NCI-H1105 treated with DMSO at 0.1 percent for 48 hours (cell line): ENCODE results near the gene PKNOX2.

Experiments
- DNase-seq: peaks from one replicate; lab custom pipeline; 2025; lab: John Stamatoyannopoulos, UW

PKNOX2 gene

DNA sequence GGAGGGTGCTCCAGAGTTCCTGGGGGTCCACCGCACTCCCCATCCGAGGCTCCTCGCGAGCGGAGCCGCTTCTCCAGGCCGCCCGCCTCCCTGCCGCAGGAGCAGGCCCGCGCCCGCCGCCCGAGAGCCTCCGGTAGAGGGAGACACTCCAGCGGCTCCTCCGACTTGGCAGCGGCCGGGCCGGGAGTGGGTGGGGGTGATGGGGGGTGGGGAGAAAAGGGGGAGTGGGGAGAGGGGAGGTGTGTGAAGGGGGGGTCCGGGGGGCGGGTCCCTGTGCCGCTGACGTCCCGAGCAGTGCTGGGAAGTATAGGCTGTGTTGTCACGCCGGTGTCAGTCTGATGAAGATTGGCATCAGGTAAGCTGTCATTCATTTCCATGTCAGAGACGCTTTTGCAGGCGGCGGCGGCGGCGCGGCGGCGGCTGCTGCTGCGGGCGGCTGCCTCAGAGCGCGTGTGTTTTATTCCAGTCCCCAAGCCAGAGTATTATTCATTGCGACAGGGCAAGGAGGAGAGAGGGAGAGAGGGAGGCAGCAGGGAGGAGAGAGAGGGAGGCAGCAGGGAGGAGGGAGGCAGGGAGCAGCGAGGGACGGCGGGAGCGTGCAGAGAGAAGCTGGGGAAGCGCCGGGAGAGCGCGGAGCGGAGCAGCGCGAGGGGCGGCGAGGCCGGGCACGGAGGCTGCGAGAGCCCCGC is at the start of gene PKNOX2:
PKNOX2 (plus strand) TSS at position 330 of the 689 bp plus-strand sequence. CDS start 186,555 bp downstream, outside the sequence.
- peak; percentile 90 for DNase-seq

- DNase-seq: no peak
Observed at GRCh38 chr11:125117429-125117828, 47.1 kb upstream of the PKNOX2 start.

GRCh38 chr11:125123194-125123946 is 41.2 kb upstream of the PKNOX2 start:
- no peak for DNase-seq

DNA sequence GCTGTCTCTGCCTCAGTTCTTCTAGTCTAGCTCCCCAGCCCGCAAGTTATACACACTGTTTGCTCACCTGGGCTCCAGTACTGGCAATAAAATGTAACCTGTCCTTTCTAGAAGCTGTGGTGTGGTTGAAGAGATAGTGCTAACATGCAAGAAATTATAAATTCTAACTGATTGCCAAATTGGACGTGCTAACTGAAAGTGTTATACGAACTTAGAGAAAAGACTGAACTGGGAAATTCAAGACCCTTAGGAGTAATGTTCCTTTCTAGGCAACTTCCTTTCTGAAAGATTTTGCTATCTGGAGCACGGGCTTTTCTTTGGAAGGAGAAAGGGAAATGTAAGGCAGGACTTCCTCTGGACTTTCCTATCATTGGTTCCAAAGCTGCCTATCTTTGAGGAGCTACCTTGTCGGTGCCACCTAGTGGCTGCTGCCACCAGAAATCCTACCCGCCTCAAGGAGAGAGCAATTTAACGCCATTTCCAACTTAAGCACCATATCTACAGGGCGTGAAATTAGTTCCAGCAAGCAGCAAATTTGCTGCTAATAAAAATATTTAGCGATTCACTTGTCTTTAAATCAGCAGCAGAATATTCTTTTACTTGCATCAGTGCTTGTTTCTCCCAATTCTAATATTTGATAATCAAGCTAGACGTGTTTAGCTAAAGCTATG is 40.5 kb upstream of the PKNOX2 start:
- peak; percentile 23 for DNase-seq

DNA sequence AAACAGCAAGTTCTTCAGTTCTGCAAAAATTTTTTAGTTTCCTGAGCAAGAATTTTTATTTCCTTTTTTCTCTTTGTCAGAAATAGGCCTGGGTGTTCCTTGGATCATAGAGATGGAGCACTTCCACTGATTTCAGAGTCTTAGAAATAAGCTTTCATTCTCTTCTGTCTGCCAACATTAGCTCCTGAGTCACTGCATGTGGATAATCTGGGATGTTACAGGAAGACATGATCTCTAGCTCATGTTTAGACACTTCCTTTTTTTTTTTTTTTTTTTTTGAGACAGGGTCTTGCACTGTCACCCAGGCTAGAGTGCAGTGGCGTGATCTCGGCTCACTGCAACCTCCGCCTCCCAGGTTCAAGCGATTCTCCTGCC is 39.9 kb upstream of the PKNOX2 start:
- DNase-seq: no peak

- no peak for DNase-seq
Observed at GRCh38 chr11:125128450-125128849, 36.1 kb upstream of the PKNOX2 start.

DNA sequence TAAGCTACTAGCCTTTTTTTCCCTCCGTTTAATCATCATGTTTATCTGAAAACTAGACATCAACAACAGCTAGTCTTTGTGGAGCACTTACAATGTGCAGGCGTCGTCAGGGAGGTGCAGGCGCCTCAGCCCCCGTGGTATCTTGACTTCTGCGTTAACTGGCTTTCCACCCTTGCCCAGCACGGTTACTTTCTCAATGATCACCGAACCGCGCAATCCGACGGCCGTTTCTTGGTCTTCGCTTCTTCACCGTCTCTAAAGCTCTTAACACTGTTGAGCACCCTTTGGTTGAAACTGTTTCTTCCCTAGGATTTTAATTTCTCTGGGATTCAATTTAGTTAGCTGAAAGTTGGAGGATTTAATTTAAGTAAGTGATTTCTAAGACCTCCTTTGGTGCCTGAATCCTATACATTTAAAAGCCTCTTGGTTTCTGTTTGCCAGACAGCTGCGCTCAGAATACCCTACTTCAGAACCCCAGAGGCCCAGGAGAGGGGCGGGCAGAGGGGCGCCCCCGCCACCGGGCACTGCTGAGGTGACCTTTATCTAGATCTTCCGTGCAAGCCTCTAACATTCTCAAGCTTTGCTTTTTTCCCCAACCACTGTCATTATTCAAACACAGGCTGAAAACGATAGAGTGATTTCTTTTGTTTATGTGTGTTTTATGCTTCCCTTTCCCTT is 35.1 kb upstream of the PKNOX2 start:
- no peak for DNase-seq

DNA sequence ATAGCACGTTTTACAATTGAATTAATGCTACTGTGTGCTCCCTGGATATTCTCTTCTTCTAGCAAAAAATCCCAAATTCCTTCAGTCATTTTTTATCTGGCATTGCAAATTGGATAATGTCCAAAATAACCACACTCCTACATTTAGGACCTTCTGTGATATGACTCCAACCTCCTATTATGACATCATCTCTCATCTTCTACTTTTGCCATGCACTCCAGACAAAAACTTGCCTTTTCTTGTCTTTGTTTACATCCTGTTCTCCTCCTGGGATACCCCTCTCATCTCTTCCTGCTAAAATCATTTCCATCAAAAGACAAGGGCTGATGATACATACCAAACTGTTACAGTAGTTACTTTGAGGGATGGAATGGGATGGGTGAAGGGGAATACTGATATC is 32.5 kb upstream of the PKNOX2 start:
- DNase-seq: no peak

DNA sequence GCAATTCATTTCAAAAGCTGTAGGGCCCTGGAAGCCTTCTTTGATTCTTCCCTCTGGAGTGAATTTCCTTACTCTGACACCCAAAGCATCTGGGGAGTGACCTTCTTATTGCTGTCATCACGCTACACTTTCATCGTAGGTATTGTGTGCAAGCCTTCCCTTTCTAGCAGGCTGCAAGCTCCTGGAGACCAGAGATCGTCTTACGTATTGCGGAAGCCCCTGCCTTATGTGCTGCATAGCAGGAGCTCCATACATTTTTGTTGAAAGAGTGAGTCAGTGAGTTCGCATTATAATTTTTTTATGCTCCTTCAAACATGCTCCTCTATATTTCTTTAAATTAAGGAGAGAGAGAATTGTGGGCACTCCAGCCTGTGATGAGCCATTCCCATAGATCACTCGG is 32.0 kb upstream of the PKNOX2 start:
- DNase-seq: no peak

DNA sequence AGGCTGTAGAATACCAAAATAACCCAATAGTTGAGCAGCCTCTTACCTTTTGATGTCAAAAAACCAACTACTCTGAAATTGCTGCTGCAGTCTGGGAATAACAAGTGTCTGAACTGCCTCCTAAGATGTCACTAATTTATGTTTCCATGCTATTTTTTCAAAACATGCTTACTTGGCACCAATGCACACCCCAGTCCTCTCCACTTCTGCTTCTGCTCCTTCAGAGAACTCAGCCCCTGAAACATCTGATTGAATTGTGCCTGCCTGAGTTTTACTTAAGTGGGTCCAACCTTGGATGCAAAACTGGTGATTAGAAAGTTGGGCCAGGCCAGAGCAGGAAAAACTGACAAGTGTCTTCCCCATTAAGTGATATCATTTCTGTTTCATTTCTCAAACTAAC is 28.6 kb upstream of the PKNOX2 start:
- DNase-seq: no peak

DNA sequence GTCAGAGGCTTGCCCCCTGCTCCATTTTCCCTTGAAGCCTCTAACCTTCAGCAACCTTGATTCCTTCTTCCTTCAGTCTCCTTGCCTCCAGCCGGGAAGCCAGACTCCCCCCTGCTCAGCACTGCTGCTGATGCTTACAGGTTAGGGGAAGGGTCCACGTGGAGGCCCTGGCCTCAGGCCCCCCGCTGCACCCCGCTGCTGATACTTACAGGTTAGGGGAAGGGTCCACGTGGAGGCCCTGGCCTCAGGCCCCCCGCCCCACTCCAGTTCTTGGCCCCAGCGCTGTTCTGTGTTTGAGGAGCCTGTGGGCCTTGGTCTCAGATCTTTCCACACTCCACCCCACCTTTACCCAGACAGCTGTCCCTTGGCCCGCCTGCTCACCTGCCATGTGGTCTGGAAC is 25.6 kb upstream of the PKNOX2 start:
- DNase-seq: no peak

DNA sequence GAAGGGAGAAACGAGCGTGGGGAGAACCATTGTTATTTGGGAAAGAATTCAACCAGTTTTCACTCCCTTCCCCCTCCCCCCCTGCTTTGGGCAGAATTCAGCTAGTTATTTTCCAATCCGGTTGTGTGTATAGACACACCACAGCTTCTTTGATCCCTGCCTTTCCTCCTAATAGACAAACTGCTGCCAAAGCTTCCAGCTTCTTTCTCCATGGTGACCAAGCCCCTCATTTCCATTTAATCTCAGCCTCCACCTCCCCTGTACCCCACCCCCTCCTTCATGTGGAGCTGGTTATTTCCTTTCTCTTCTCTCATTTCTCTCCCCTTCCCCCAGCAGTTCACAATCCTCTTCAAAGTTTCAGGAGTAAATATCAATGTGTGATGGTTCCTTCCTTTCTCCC is 24.8 kb upstream of the PKNOX2 start:
- DNase-seq: no peak

DNA sequence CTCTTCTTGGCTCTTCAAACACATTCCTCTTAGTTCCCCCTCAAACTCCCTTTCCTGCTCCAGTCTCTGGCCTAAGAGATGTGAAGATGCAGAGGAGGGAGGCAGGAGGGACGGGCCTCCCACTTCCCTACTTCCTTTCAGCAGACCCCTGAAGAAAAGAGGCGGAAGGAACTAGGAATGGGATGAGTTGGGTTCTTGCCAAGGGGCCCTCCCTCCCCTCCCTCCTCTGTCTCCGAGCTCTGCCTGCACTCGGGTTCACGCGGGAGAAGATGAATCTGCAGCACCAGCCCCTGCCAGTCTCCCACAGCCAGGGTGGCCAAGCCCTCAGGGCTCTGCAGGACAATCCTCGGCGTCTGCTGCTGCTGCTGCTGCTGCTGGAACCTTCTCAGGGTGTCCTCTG is 24.3 kb upstream of the PKNOX2 start:
- DNase-seq: no peak

- no peak for DNase-seq
Observed at GRCh38 chr11:125141178-125141577, 23.4 kb upstream of the PKNOX2 start.

DNA sequence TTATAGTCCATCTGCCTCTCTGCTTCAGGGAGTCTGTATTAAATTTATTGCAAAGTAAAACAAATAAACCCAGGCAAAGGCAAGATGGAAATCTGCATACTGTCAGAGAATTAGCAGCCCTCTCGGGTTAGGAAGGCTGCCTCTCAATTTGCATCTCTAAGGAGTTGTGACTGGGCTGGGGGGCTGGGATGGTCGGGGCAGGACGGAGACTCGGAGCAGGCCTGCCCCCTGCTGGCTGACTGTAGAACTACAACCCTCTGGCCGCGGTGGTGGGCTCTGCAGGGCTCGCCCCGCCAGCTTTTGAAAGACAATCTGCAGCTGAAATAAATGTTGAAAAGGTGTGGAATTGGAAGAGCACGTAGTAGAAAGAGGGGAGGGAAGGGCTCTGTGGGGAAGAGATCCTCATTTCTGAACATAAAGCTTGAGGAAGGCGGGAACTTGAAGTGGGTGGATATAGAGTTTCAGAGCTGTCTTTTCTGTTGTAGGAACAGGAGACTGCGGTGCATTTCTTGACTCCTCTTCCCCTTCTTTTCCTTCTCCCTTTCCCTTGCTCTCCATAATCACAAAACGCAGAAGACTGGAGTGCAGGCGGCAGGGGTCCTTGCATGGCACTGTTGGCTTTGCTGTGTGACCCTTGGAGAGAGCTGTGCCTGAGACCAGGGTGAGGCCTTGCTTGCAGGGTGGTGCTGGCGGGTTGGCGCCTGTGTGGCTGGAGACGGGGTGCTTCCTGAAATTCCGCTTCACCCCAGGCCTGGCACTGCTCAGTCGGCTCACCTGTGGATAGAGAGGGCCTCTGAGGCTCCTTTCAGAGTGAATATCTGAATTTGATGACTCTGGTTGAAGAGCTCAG is 22.6 kb upstream of the PKNOX2 start:
- DNase-seq: peak; percentile 44

DNA sequence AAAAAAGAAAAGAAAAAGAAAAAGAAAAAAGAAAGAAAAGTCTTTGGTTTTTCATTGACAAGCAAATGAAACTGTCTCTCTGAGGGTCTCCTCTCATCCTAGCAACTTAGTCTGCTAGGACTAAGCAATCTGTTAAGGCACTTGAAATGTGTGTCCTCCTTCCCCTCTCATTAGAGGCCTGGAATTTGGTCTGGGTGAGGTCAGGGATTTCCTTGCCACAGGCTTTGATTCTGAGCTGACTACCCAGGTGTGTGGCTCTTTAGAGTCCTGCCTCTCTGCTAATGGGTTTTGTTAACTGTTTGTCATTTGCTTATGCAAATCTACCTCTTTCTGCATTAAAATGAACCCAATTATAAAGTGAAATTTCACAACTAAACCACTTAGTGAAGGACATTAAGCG is 18.3 kb upstream of the PKNOX2 start:
- DNase-seq: no peak

GRCh38 chr11:125147280-125147679 is 17.3 kb upstream of the PKNOX2 start:
- DNase-seq: no peak

DNA sequence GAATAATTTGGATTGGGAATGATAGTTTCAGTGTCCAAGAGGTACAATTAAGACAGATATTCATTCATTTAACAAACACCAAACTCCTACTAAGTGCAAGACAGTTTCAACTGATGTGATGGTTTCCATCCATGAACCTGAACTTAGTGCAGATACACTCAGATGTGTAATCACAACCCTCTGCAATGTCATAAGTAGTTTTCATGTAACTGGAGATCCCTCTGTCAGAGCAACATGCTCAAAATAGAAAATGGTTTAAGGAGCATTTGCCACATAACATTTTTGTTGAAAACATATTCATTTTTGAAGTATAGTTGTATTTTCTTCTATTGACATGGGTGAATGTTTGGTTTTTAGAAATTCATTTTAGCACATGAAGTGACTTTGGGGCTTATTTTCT is 16.5 kb upstream of the PKNOX2 start:
- DNase-seq: no peak

- no peak for DNase-seq
Observed at GRCh38 chr11:125148743-125149142, 15.8 kb upstream of the PKNOX2 start.

DNA sequence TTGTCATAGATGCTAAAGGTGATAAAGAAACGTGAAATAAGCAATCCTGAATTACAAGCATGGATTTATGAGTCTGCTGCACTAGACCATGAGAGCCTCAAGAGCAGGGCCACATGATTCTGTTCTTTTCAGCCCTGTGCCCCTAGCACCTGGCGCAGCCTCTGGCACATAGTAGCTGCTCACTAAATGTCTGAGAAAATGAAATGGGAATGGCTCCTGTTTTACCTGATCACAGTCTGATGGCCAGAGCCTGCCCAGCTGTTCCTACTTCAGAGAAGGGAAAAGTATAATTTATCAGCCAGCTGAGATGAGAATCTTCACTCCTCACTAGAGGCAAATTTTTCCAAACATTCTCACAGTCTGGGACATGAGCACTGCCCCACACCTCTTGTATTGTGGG is 10.7 kb upstream of the PKNOX2 start:
- no peak for DNase-seq

GRCh38 chr11:125154378-125155099 is 10.0 kb upstream of the PKNOX2 start:
- DNase-seq: no peak
